Smooth muscle cell (in vitro differentiated cells): ENCODE data around the gene PNPLA8. TPM values are rescaled to one million over a fixed set of nuclear protein-coding genes. Genes with fewer than 3 reads are reported as not detected.

ENCODE experiments used
- DNase-seq: peaks from one replicate; lab custom pipeline; 2025; ENCODE audit not compliant: unreplicated experiment; lab: John Stamatoyannopoulos, UW
- H2AFZ ChIP-seq: fragments of 200-600 bp; sonication (generic); 2 replicates; pipeline ENCODE4 v1.6.0; 2016; ENCODE audit warnings: antibody characterized with exemption, low read depth, mild to moderate bottlenecking
- H3F3A ChIP-seq: fragments of 200-600 bp; sonication (generic); 2 replicates; pipeline ENCODE4 v1.6.0; 2017; ENCODE audit warnings: antibody characterized with exemption, low read depth
- H3K27ac ChIP-seq: fragments of 200-600 bp; sonication (generic); 2 replicates; pipeline ENCODE4 v1.5.1; 2016; ENCODE audit warnings: low read depth, mild to moderate bottlenecking
- H3K27me3 ChIP-seq: fragments of 200-600 bp; sonication (generic); 2 replicates; pipeline ENCODE4 v1.6.1; 2016; ENCODE audit warnings: low read depth, mild to moderate bottlenecking
- H3K36me3 ChIP-seq: fragments of 200-600 bp; sonication (generic); 2 replicates; pipeline ENCODE4 v1.5.1; 2016; ENCODE audit warnings: low read depth
- H3K4me1 ChIP-seq: fragments of 200-600 bp; sonication (generic); 2 replicates; pipeline ENCODE4 v1.5.1; 2016; ENCODE audit warnings: low read depth
- H3K4me2 ChIP-seq: fragments of 200-600 bp; sonication (generic); 2 replicates; pipeline ENCODE4 v1.6.0; 2016; ENCODE audit warnings: mild to moderate bottlenecking
- H3K4me3 ChIP-seq: fragments of 200-600 bp; sonication (generic); 2 replicates; pipeline ENCODE4 v1.5.1; 2016; ENCODE audit warnings: mild to moderate bottlenecking
- H3K79me2 ChIP-seq: fragments of 200-600 bp; sonication (generic); 2 replicates; pipeline ENCODE4 v1.6.0; 2016; ENCODE audit warnings: low read depth, mild to moderate bottlenecking
- H3K9ac ChIP-seq: fragments of 200-600 bp; sonication (generic); 2 replicates; pipeline ENCODE4 v1.6.0; 2016; ENCODE audit warnings: low read depth
- H3K9me3 ChIP-seq: fragments of 200-600 bp; sonication (generic); replicated peaks from 2 replicates; pipeline ENCODE4 v1.5.1; 2016; ENCODE audit warnings: low read depth
- H4K20me1 ChIP-seq: fragments of 200-600 bp; sonication (generic); 2 replicates; pipeline ENCODE4 v1.6.0; 2016; ENCODE audit warnings: low read depth
- CTCF ChIP-seq: fragments of 200-600 bp; sonication (generic); IDR thresholded peaks from 2 replicates; pipeline ENCODE4 v1.5.1; 2017; ENCODE audit warnings: borderline replicate concordance, mild to moderate bottlenecking, antibody characterized with exemption; ENCODE audit not compliant: insufficient read depth, poor library complexity, severe bottlenecking
- WGBS: methylation state at CpG from one replicate; pipeline ENCODE4 v1.1.7; 2016; ENCODE audit warnings: low lambda C conversion rate; 5-methylcytosine and 5-hydroxymethylcytosine counted together
- polyA plus RNA-seq: library from polyadenylated mRNA; unstranded; fragments of >200 nt; fragmentation: Nextera tagmentation; extraction: Ambion mirVana; gene quantifications from 2 replicates; pipeline ENCODE4 v1.2.1, GENCODE V29; 2016
- total RNA-seq: library from RNA; depleted of rRNA; stranded (reverse); fragments of >200 nt; gene quantifications from 2 replicates; pipeline ENCODE4 v1.2.3, GENCODE V29; 2014

The PNPLA8 gene
- total and polyA plus RNA-seq, 2 experiments from 2014 or later = 18.6 to 52.5 TPM

- H3K4me2 ChIP-seq = no peak overlapping the region
- no peaks in the 10 kb centered on the region for H3K36me3 ChIP-seq
- no peak overlapping the region for H3K9ac ChIP-seq
- no peaks in the 10 kb centered on the region for H3K9me3 ChIP-seq
- H3K27ac ChIP-seq = no peak overlapping the region
- no peak for DNase-seq
- no peaks in the 10 kb centered on the region for H3K79me2 ChIP-seq
- no peak overlapping the region for H2AFZ ChIP-seq
- H3K27me3 ChIP-seq = peaks cover 69% of the 10 kb centered on the region
- H3F3A ChIP-seq = no peaks in the 10 kb centered on the region
- no peak overlapping the region for H3K4me3 ChIP-seq
- H4K20me1 ChIP-seq = no peaks in the 10 kb centered on the region
- H3K4me1 ChIP-seq = peaks cover 10% of the 10 kb centered on the region
- no peak for TF ChIP-seq CTCF
Observed at GRCh38 chr7:108457871-108458270, 68.1 kb downstream of the PNPLA8 start.

- Histone ChIP-seq H3K4me2 (peak overlapping the region; percentile 92), H3F3A (no peaks in the 10 kb centered on the region), H3K9me3 (no peaks in the 10 kb centered on the region), H3K36me3 (no peaks in the 10 kb centered on the region), H3K79me2 (no peaks in the 10 kb centered on the region), H4K20me1 (no peaks in the 10 kb centered on the region), H2AFZ (no peak overlapping the region), H3K27ac (no peak overlapping the region), H3K4me3 (peak overlapping the region; percentile 56), H3K4me1 (peaks cover 10% of the 10 kb centered on the region), H3K9ac (no peak overlapping the region), H3K27me3 (peaks cover 77% of the 10 kb centered on the region)
- no peak for DNase-seq
- WGBS = 9% methylated on average over 19 of the region's 19 CpGs
- no peak for TF ChIP-seq CTCF
Observed at GRCh38 chr7:108456845-108457540, 68.9 kb downstream of the PNPLA8 start.

GRCh38 chr7:108455998-108456677, 69.8 kb downstream of the PNPLA8 start, which contains the start of gene NRCAM:
TSS of gene NRCAM (minus strand) at chr7:108456436. CDS start at chr7:108240064, 216,372 bp downstream.
- peaks cover 10% of the 10 kb centered on the region for H3K4me1 ChIP-seq
- H3K27me3 ChIP-seq = peaks cover 86% of the 10 kb centered on the region
- TF ChIP-seq CTCF = no peak
- peak within 1 kb of the TSS; percentile 92 for H3K4me2 ChIP-seq
- peak within 1 kb of the TSS; percentile 56 for H3K4me3 ChIP-seq
- H2AFZ ChIP-seq = no peak within 1 kb of the TSS
- H3K27ac ChIP-seq = no peak within 1 kb of the TSS
- H3K9ac ChIP-seq = no peak within 1 kb of the TSS
- H3K36me3 ChIP-seq = no peaks in the 10 kb centered on the region
- no peaks in the 10 kb centered on the region for H4K20me1 ChIP-seq
- H3K9me3 ChIP-seq = no peaks in the 10 kb centered on the region
- no peaks in the 10 kb centered on the region for H3K79me2 ChIP-seq
- WGBS = under 1% methylated on average over 55 of the region's 81 CpGs
- no peak for DNase-seq
- H3F3A ChIP-seq = no peaks in the 10 kb centered on the region
